ENCODE measurements around the gene AK4. TPM values are rescaled to one million over a fixed set of nuclear protein-coding genes. Genes with fewer than 3 reads are reported as not detected.

Gene AK4
- total and polyA plus RNA-seq, 2 of the 4 experiments (the other 2 are of a cell fraction), result 12.4 to 30.3 TPM

- Histone ChIP-seq H3K79me1 (ENCODE audit: low read depth in 1 of 2, low read length in 2 of 2) (peaks cover 0 to 14% of the 10 kb centered on the region in 2 experiments; a peak in 2 of 4 replicates), H2BK120ac (ENCODE audit: low read depth, low read length) (no peak overlapping the region), H4K91ac (ENCODE audit: insufficient read depth, low read depth, low read length) (no peak overlapping the region), H3K9me1 (ENCODE audit: insufficient read depth, low read length) (no peaks in the 10 kb centered on the region), H3K4me2 (ENCODE audit: low read depth, low read length) (no peak overlapping the region), H4K5ac (ENCODE audit: low read depth, low read length) (no peak overlapping the region), H3K4ac (ENCODE audit: low read depth, low read length) (no peak overlapping the region), H2BK5ac (ENCODE audit: low read depth, low read length, poor library complexity, severe bottlenecking) (no peak overlapping the region), H3K9me3 (ENCODE audit: control insufficient read depth, insufficient read depth, low read length) (no peaks in the 10 kb centered on the region), H2AK9ac (replicated peaks; ENCODE audit: low read depth, low read length, poor library complexity) (no peak overlapping the region), H3K27me3 (ENCODE audit: control insufficient read depth, insufficient read depth, low read length) (no peaks in the 10 kb centered on the region), H2BK15ac (ENCODE audit: low read depth, low read length) (no peak overlapping the region), H3K9ac (ENCODE audit: low read depth, low read length) (no peak overlapping the region), H3K18ac (ENCODE audit: low read depth, low read length) (no peak overlapping the region), H2AK5ac (ENCODE audit: low read depth, low read length) (no peak overlapping the region), H2BK20ac (ENCODE audit: low read depth, low read length) (no peak overlapping the region), H3K36me3 (ENCODE audit: control insufficient read depth, insufficient read depth, low read length) (no peaks in the 10 kb centered on the region), H3K4me3 (ENCODE audit: insufficient read depth, low read depth, low read length) (no peak overlapping the region), H4K8ac (ENCODE audit: low read depth in 2 of 2, low read length in 2 of 2) (no peak overlapping the region), H3K27ac (ENCODE audit: insufficient read depth, low read length) (no peak overlapping the region), H3K56ac (ENCODE audit: extremely low read depth, insufficient read depth, low read length) (no peak overlapping the region), H3K14ac (replicated peaks; ENCODE audit: low read depth, low read length) (no peak overlapping the region), H3K4me1 (ENCODE audit: control insufficient read depth, insufficient read depth, low read length) (no peaks in the 10 kb centered on the region), H2AFZ (replicated peaks; ENCODE audit: low read length, poor library complexity) (no peak overlapping the region), H3K23ac (ENCODE audit: low read depth, low read length) (no peak overlapping the region), H4K20me1 (ENCODE audit: insufficient read depth, low read length) (no peaks in the 10 kb centered on the region)
- ATAC-seq (ENCODE audit: low read depth) (no peak), DNase-seq (no peak)
- ChIA-PET POLR2A (ENCODE audit: unreplicated experiment) (no interaction called here), CTCF (interaction anchor here (2.3 kb wide), 1 partner anchor 474 kb away, joined by 9 read pairs; no protein-coding TSS in a partner anchor)
- intact Hi-C loops (cut with micrococcal nuclease), result no loop called here
- in situ Hi-C loops (cut with MboI; ENCODE audit: low sequenced_read_pairs), result loop anchor here (10.0 kb wide), 1 partner anchor 471 kb away; no protein-coding TSS in a partner anchor
- 53% methylated on average over 2 of the region's 5 CpGs; no CpG with 5 or more reads in 1 of the 2 experiments for WGBS, 2 experiments (ENCODE audit: extremely low coverage in 2 of 2, insufficient read length in 1 of 2)
- TF ChIP-seq ELK1 (IDR thresholded peaks at IDR 0.05; ENCODE audit: borderline replicate concordance, low read depth, low read length) (no peak), MAFK (IDR thresholded peaks at IDR 0.05; ENCODE audit: low read depth, low read length) (no peak), NFE2L2 (IDR thresholded peaks at IDR 0.05; ENCODE audit: low read depth, low read length) (no peak), RCOR1 (IDR thresholded peaks at IDR 0.05; ENCODE audit: insufficient replicate concordance, low read length) (no peak), CHD1 (IDR thresholded peaks at IDR 0.05; ENCODE audit: low read depth, low read length) (no peak), FOS (IDR thresholded peaks at IDR 0.05; ENCODE audit: low read depth, low read length) (no peak), MAZ (IDR thresholded peaks at IDR 0.05; ENCODE audit: borderline replicate concordance, low read depth, low read length) (no peak), USF2 (IDR thresholded peaks at IDR 0.05; ENCODE audit: low read depth, low read length) (no peak), CEBPB (IDR thresholded peaks at IDR 0.05; ENCODE audit: low read depth, low read length) (no peak)
- no TSS peak for BruUV-seq (replicated peaks)
- dilution Hi-C loops (cut with HindIII; ENCODE audit: low sequenced_read_pairs, unreplicated experiment), result no loop called here
These were observed 65.4 kb downstream of the AK4 start for GRCh38 chr1:65213271-65214023.

Data from IMR-90 (cell line).